PFSK-1 (cell line): ENCODE measurements around the gene LCK.

ENCODE experiments used
- FOXP2 ChIP-seq: optimal IDR thresholded peaks from 2 replicates; pipeline ENCODE3; 2011; ENCODE audit warnings: borderline replicate concordance, control low read depth, inconsistent platforms; ENCODE audit not compliant: insufficient read depth; ENCODE audit errors: extremely low read length, extremely low read depth
- REST ChIP-seq, 2 experiments: IDR thresholded peaks; 2 replicates each; pipeline versions ENCODE4 v1.6.1 to v1.8.0; 2011 to 2012; ENCODE audit warnings: low read depth in 2 of 2, low read length in 2 of 2, control low read depth in 1 of 2, inconsistent platforms in 1 of 2, mild to moderate bottlenecking in 1 of 2, moderate library complexity in 1 of 2; ENCODE audit not compliant: insufficient read depth in 1 of 2

- TF ChIP-seq FOXP2 (no peak), REST (IDR thresholded peaks at IDR 0.05; ENCODE audit: insufficient read depth in 1 of 2, low read depth in 2 of 2, low read length in 2 of 2) (no peak)
Observed at GRCh38 chr1:32335535-32335789, 84.4 kb downstream of the LCK start.
